Mucosa of rectum (tissue), 2 donors: ENCODE results near the gene SERBP1.
A peak's percentile ranks its signal among the peaks of the same experiment; 100 is the strongest.

Experiments used
- H3K27ac ChIP-seq, 2 donors: one replicate each; pipeline ENCODE4 v1.7.0; 2013; ENCODE audit warnings: inconsistent platforms in 2 of 2, low read depth in 2 of 2, low read length in 2 of 2
- H3K27me3 ChIP-seq, 2 donors: one replicate each; pipeline ENCODE4 v1.7.0; 2013; ENCODE audit warnings: low read length in 2 of 2; ENCODE audit not compliant: control insufficient read depth in 2 of 2, insufficient read depth in 2 of 2
- H3K36me3 ChIP-seq, 2 donors: one replicate each; pipeline ENCODE4 v1.7.0; 2013; ENCODE audit warnings: low read length in 2 of 2; ENCODE audit not compliant: control insufficient read depth in 2 of 2, insufficient read depth in 2 of 2
- H3K4me1 ChIP-seq, 2 donors: one replicate each; pipeline ENCODE4 v1.7.0; 2013; ENCODE audit warnings: low read length in 2 of 2, mild to moderate bottlenecking in 1 of 2; ENCODE audit not compliant: control insufficient read depth in 2 of 2, insufficient read depth in 2 of 2
- H3K4me3 ChIP-seq, 2 donors: one replicate each; pipeline ENCODE4 v1.7.0; 2013; ENCODE audit warnings: low read length in 2 of 2
- H3K9ac ChIP-seq, 2 donors: one replicate each; pipeline ENCODE4 v1.7.0; 2013; ENCODE audit warnings: low read length in 2 of 2, low read depth in 1 of 2, mild to moderate bottlenecking in 1 of 2
- H3K9me3 ChIP-seq, 2 donors: one replicate each; pipeline ENCODE4 v1.7.0; 2013; ENCODE audit warnings: low read length in 2 of 2; ENCODE audit not compliant: control insufficient read depth in 2 of 2
- donor health status: healthy.
- donor health status: Normal muscosa, but diverticular disease.

The SERBP1 gene

GRCh38 chr1:67441183-67441582 is 11.0 kb upstream of the SERBP1 start:
- Histone ChIP-seq H3K9ac (no peak overlapping the region), H3K4me1 (no peaks in the 10 kb centered on the region), H3K4me3 (no peak overlapping the region), H3K9me3 (no peaks in the 10 kb centered on the region), H3K36me3 (no peaks in the 10 kb centered on the region), H3K27me3 (no peaks in the 10 kb centered on the region), H3K27ac (no peak overlapping the region)

GRCh38 chr1:67440339-67440738 is 10.1 kb upstream of the SERBP1 start:
- Histone ChIP-seq H3K9ac (no peak overlapping the region), H3K27me3 (no peaks in the 10 kb centered on the region), H3K9me3 (no peaks in the 10 kb centered on the region), H3K4me1 (no peaks in the 10 kb centered on the region), H3K27ac (no peak overlapping the region), H3K36me3 (no peaks in the 10 kb centered on the region), H3K4me3 (no peak overlapping the region)

- no peaks in the 10 kb centered on the region for H3K36me3 ChIP-seq
- no peaks in the 10 kb centered on the region for H3K9me3 ChIP-seq
- no peak overlapping the region for H3K9ac ChIP-seq
- H3K27ac ChIP-seq: no peak overlapping the region
- H3K4me1 ChIP-seq: no peaks in the 10 kb centered on the region
- H3K4me3 ChIP-seq: no peak overlapping the region
- no peaks in the 10 kb centered on the region for H3K27me3 ChIP-seq
Measured at GRCh38 chr1:67439277-67440029, 9.3 kb upstream of the SERBP1 start.

GRCh38 chr1:67437961-67438360 is 7.8 kb upstream of the SERBP1 start:
- no peaks in the 10 kb centered on the region for H3K27me3 ChIP-seq
- no peak overlapping the region for H3K9ac ChIP-seq
- H3K36me3 ChIP-seq: no peaks in the 10 kb centered on the region
- H3K9me3 ChIP-seq: no peaks in the 10 kb centered on the region
- H3K27ac ChIP-seq: no peak overlapping the region
- no peak overlapping the region for H3K4me3 ChIP-seq
- H3K4me1 ChIP-seq: no peaks in the 10 kb centered on the region

GRCh38 chr1:67436511-67437055 is 6.4 kb upstream of the SERBP1 start:
- H3K4me3 ChIP-seq: no peak overlapping the region
- H3K27ac ChIP-seq: no peak overlapping the region
- H3K9me3 ChIP-seq: no peaks in the 10 kb centered on the region
- H3K27me3 ChIP-seq: no peaks in the 10 kb centered on the region
- no peak overlapping the region for H3K9ac ChIP-seq
- peaks cover 0 to 2% of the 10 kb centered on the region in 2 donors for H3K4me1 ChIP-seq
- no peaks in the 10 kb centered on the region for H3K36me3 ChIP-seq

GRCh38 chr1:67434491-67434890 is 4.3 kb upstream of the SERBP1 start:
- H3K27me3 ChIP-seq: no peaks in the 10 kb centered on the region
- no peak overlapping the region for H3K27ac ChIP-seq
- H3K36me3 ChIP-seq: no peaks in the 10 kb centered on the region
- H3K9ac ChIP-seq: no peak overlapping the region
- no peaks in the 10 kb centered on the region for H3K9me3 ChIP-seq
- peaks cover 0 to 4% of the 10 kb centered on the region in 2 donors for H3K4me1 ChIP-seq
- H3K4me3 ChIP-seq: no peak overlapping the region

GRCh38 chr1:67433837-67434236 is 3.6 kb upstream of the SERBP1 start:
- H3K27ac ChIP-seq: no peak overlapping the region
- no peaks in the 10 kb centered on the region for H3K27me3 ChIP-seq
- H3K9me3 ChIP-seq: no peaks in the 10 kb centered on the region
- H3K36me3 ChIP-seq: no peaks in the 10 kb centered on the region
- no peak overlapping the region for H3K4me3 ChIP-seq
- peaks cover 0 to 4% of the 10 kb centered on the region in 2 donors for H3K4me1 ChIP-seq
- no peak overlapping the region for H3K9ac ChIP-seq

GRCh38 chr1:67432745-67433144 is 2.5 kb upstream of the SERBP1 start:
- Histone ChIP-seq H3K4me1 (peaks cover 0 to 4% of the 10 kb centered on the region in 2 donors), H3K4me3 (no peak overlapping the region), H3K9ac (no peak overlapping the region), H3K27ac (no peak overlapping the region), H3K9me3 (no peaks in the 10 kb centered on the region), H3K27me3 (no peaks in the 10 kb centered on the region), H3K36me3 (no peaks in the 10 kb centered on the region)

GRCh38 chr1:67431869-67432578 is 1.8 kb upstream of the SERBP1 start:
- H3K9me3 ChIP-seq: no peaks in the 10 kb centered on the region
- H3K27me3 ChIP-seq: no peaks in the 10 kb centered on the region
- H3K9ac ChIP-seq: no peak overlapping the region
- no peak overlapping the region for H3K27ac ChIP-seq
- H3K36me3 ChIP-seq: no peaks in the 10 kb centered on the region
- peaks cover 3 to 4% of the 10 kb centered on the region in 2 donors for H3K4me1 ChIP-seq
- H3K4me3 ChIP-seq: peak overlapping the region in 1 of 2 donors; percentile 95

- Histone ChIP-seq H3K9ac (peak overlapping the region; percentile 84 to 92), H3K9me3 (no peaks in the 10 kb centered on the region), H3K27ac (peak overlapping the region; percentile 87 to 93), H3K4me3 (peak overlapping the region; percentile 85 to 95), H3K36me3 (no peaks in the 10 kb centered on the region), H3K4me1 (peaks cover 7 to 9% of the 10 kb centered on the region in 2 donors), H3K27me3 (no peaks in the 10 kb centered on the region)
Measured at GRCh38 chr1:67431156-67431765, 1.1 kb upstream of the SERBP1 start.
